A549 (cell line): ENCODE results near the gene MAD1L1.

Experiments
- GATA3 ChIP-seq: IDR thresholded peaks from 2 replicates; pipeline ENCODE4 v1.6.1; 2012; ENCODE audit warnings: borderline replicate concordance
- JUNB ChIP-seq: fragments of >200 bp; sonication (Bioruptor Twin); formaldehyde crosslinking; IDR thresholded peaks from 2 replicates; pipeline ENCODE4 v1.6.1; 2016
- TF ChIP-seq, protein P1 (sequence below): fragments of >200 bp; sonication (Bioruptor Twin); formaldehyde crosslinking; IDR thresholded peaks from 3 replicates; pipeline ENCODE4 v1.5.1; 2016

- TF ChIP-seq JUNB: no peak
- TF ChIP-seq, protein P1, sequence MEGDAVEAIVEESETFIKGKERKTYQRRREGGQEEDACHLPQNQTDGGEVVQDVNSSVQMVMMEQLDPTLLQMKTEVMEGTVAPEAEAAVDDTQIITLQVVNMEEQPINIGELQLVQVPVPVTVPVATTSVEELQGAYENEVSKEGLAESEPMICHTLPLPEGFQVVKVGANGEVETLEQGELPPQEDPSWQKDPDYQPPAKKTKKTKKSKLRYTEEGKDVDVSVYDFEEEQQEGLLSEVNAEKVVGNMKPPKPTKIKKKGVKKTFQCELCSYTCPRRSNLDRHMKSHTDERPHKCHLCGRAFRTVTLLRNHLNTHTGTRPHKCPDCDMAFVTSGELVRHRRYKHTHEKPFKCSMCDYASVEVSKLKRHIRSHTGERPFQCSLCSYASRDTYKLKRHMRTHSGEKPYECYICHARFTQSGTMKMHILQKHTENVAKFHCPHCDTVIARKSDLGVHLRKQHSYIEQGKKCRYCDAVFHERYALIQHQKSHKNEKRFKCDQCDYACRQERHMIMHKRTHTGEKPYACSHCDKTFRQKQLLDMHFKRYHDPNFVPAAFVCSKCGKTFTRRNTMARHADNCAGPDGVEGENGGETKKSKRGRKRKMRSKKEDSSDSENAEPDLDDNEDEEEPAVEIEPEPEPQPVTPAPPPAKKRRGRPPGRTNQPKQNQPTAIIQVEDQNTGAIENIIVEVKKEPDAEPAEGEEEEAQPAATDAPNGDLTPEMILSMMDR: no peak
- TF ChIP-seq GATA3: no peak
Observed at GRCh38 chr7:2108071-2108455, 124.7 kb downstream of the MAD1L1 start.
